GM18867 (cell line): ENCODE data around the gene DIPK1B.

Experiments used
- ATAC-seq: cut with Tn5 transposase; IDR thresholded peaks from one replicate; pipeline ENCODE4 v1.9.1; 2021; ENCODE audit warnings: mild to moderate bottlenecking, moderate library complexity; ENCODE audit not compliant: unreplicated experiment

DIPK1B gene

GRCh38 chr9:136711751-136712689 lies at the start of gene DIPK1B:
Gene DIPK1B, plus strand, starts transcription at chr9:136712572. Its CDS starts 94 bp downstream, at chr9:136712666.
- ATAC-seq: no peak

GRCh38 chr9:136662656-136663581 lies 49.5 kb upstream of the DIPK1B start, which contains the start of gene EGFL7:
Gene EGFL7, plus strand, starts transcription at chr9:136662916. Its CDS starts 5,367 bp downstream, at chr9:136668283.
- no peak for ATAC-seq

GRCh38 chr9:136664000-136664915 lies 48.1 kb upstream of the DIPK1B start:
- no peak for ATAC-seq

- no peak for ATAC-seq
Measured at GRCh38 chr9:136665111-136665703, 47.2 kb upstream of the DIPK1B start.

- ATAC-seq: no peak
Measured at GRCh38 chr9:136665704-136666371, 46.5 kb upstream of the DIPK1B start.

GRCh38 chr9:136666372-136667213 lies 45.8 kb upstream of the DIPK1B start:
- ATAC-seq: no peak

- no peak for ATAC-seq
Measured at GRCh38 chr9:136667214-136667939, 45.0 kb upstream of the DIPK1B start.

GRCh38 chr9:136667940-136668760 lies 44.2 kb upstream of the DIPK1B start:
- ATAC-seq: no peak

GRCh38 chr9:136668983-136669790 lies 43.2 kb upstream of the DIPK1B start:
- ATAC-seq: no peak

GRCh38 chr9:136669791-136670464 lies 42.4 kb upstream of the DIPK1B start:
- no peak for ATAC-seq

GRCh38 chr9:136670576-136671253 lies 41.7 kb upstream of the DIPK1B start:
- ATAC-seq: no peak

- no peak for ATAC-seq
Measured at GRCh38 chr9:136671254-136671614, 41.1 kb upstream of the DIPK1B start.

GRCh38 chr9:136671646-136672430 lies 40.5 kb upstream of the DIPK1B start:
- ATAC-seq: no peak

- no peak for ATAC-seq
Measured at GRCh38 chr9:136672431-136673087, 39.8 kb upstream of the DIPK1B start.
